22Rv1 (cell line): ENCODE data around the gene LURAP1L.
A peak's percentile ranks its signal among the peaks of the same experiment; 100 is the strongest.

Experiments
- H3K27ac ChIP-seq: fragments of 450-650 bp; 2 replicates; pipeline ENCODE4 v1.5.1; 2017
- CTCF ChIP-seq: fragments of 450-650 bp; IDR thresholded peaks from 2 replicates; pipeline ENCODE4 v1.5.1; 2017; ENCODE audit warnings: mild to moderate bottlenecking
- ZFX ChIP-seq: fragments of 450-650 bp; IDR thresholded peaks from 2 replicates; pipeline ENCODE4 v1.6.1; 2017; ENCODE audit warnings: antibody characterized with exemption, borderline replicate concordance

Gene LURAP1L

GRCh38 chr9:12818431-12819000 is 43.7 kb downstream of the LURAP1L start:
- H3K27ac ChIP-seq = no peak overlapping the region

GRCh38 chr9:12819436-12820185 is 44.8 kb downstream of the LURAP1L start:
- no peak overlapping the region for H3K27ac ChIP-seq
- no peak for TF ChIP-seq ZFX
- TF ChIP-seq CTCF = peak; percentile 68

More at GRCh38 chr9:12818431-12819000, 43.7 kb downstream of the LURAP1L start:
- TF ChIP-seq CTCF (no peak), ZFX (no peak)

DNA sequence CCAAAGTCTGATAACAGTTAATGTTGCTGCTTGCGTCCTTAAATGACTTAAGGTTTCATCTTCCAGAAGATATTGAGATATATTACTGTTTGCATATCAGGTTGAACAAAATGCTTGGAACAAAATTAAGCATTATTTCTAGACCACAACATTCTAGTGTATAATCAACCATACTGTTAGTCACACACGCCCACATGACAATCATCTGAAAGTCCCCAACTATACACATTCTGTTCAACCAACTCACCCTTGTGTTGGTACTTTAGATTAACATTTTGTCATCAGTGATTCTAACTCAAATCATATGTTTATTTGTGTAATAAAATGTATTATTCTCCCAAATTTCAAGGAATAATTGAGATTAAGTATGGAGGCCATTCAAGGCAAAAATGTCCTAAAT is 47.3 kb downstream of the LURAP1L start:
- no peak overlapping the region for H3K27ac ChIP-seq

DNA sequence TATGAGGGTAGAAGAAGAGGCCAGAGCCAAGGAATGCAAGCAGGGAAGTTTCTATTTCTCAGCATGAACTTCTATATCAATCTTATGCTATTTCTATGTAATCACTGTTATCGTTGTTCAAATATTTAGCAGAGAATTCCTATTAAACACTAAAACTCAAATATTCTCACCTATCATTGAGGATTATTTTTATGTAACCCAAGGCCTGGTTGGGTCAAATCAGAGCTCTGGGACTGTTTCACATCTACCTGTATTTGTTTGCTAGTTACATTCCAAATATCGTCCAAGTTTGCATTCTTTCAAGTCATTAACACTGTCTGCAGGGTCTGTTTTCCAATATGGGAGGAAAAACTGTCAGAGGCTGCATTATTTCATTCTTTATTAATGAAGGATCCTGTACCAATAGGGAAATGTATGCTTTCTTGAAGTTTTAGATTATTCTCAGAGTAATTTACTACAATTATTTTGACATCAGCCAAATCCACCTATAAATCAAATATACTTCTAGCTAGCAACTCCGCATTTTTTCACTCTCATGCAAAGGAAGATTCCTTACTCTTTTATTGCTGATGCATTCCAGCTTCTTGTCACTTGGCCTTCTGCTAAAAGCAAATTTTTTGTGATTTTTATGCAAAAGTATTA is 52.2 kb downstream of the LURAP1L start:
- no peak for TF ChIP-seq CTCF
- no peak for TF ChIP-seq ZFX
- no peak overlapping the region for H3K27ac ChIP-seq

More for the DNA sequence above, 47.3 kb downstream of the LURAP1L start:
- TF ChIP-seq CTCF (no peak), ZFX (no peak)

- H3K27ac ChIP-seq = no peak overlapping the region
- TF ChIP-seq CTCF (no peak), ZFX (no peak)
These were observed 58.9 kb downstream of the LURAP1L start for GRCh38 chr9:12833701-12834100.

DNA sequence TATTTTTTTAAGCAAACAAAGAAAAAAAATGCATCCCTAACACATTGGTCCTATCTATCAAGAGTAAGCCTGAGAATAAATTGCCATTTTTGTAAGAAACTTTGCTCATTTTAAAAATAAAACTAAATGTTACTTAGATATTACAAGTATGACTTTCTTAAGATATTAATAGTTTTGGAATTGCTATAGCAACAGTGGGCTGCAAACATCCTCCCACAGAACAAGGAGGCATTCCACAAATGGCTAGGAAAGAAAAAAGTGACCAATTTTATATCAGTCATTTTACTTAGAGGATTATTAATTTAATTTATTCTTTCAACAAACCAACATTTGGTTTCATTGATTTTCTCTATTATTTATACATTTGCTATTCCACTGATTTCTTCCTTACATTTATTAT is 63.7 kb downstream of the LURAP1L start:
- no peak for TF ChIP-seq ZFX
- no peak for TF ChIP-seq CTCF
- H3K27ac ChIP-seq = no peak overlapping the region

DNA sequence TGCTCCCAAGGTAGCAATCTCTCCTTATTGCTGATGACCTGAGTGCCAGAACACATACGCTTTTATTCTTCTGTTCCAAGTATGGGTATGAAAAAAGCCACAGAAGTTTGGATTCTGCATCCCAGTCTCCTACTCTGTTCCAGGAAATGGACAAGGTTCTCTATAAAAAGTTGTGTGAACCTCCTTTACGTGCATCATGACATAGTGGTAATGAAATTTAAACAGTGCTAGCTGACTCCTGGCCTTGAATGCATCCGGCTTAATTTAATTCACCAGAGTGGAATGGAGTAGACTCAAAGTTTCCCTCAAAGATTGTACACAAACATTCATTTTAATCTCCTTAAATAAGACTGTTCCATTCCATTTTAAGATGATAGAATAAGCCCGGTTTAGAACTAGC is 68.9 kb downstream of the LURAP1L start:
- TF ChIP-seq CTCF (no peak), ZFX (no peak)
- no peak overlapping the region for H3K27ac ChIP-seq
